Uterus (tissue), 4 donors: ENCODE results near the gene DDX31. TPM values are rescaled to one million over a fixed set of nuclear protein-coding genes. Genes with fewer than 3 reads are reported as not detected.

Experiments
- DNase-seq, 2 donors: peaks; one replicate each; pipeline ENCODE4 v3.0.0-alpha.2; 2019 to 2020
- H3K27ac ChIP-seq, 2 donors: fragments of 200-600 bp; sonication (generic); 1 replicate in 1 of 2; 2 replicates in 1 of 2; pipeline ENCODE4 v1.5.1; 2016 to 2018
- H3K27me3 ChIP-seq, 2 donors: fragments of 200-600 bp; sonication (generic); one replicate each; pipeline ENCODE4 v1.5.1; 2018 to 2019; ENCODE audit warnings: control low read depth in 1 of 2
- H3K36me3 ChIP-seq, 2 donors: fragments of 200-600 bp; sonication (generic); one replicate each; pipeline ENCODE4 v1.5.1; 2019; ENCODE audit warnings: control low read depth in 1 of 2
- H3K4me1 ChIP-seq, 2 donors: fragments of 200-600 bp; sonication (generic); one replicate each; pipeline ENCODE4 v1.5.1; 2018 to 2019; ENCODE audit warnings: control low read depth in 1 of 2
- H3K4me3 ChIP-seq, 2 donors: fragments of 200-600 bp; sonication (generic); 1 replicate in 1 of 2; 2 replicates in 1 of 2; pipeline ENCODE4 v1.5.1; 2018 to 2019; ENCODE audit warnings: mild to moderate bottlenecking in 1 of 2
- H3K9me3 ChIP-seq, 2 donors: fragments of 200-600 bp; sonication (generic); one replicate each; pipeline ENCODE4 v1.5.1; 2019; ENCODE audit warnings: control low read depth in 1 of 2
- CTCF ChIP-seq, 4 experiments: fragments of 200-600 bp in 2 of 4; fragments of 450-650 bp in 2 of 4; sonication (generic) in 2 of 4; IDR thresholded peaks; one replicate each; pipeline ENCODE4 v1.5.1; 2016 to 2019; ENCODE audit warnings: antibody characterized with exemption in 4 of 4, mild to moderate bottlenecking in 2 of 4, moderate library complexity in 1 of 4
- POLR2A ChIP-seq, 2 donors: fragments of 450-650 bp; IDR thresholded peaks; one replicate each; pipeline ENCODE4 v1.6.1; 2016; ENCODE audit warnings: antibody characterized with exemption in 2 of 2, mild to moderate bottlenecking in 1 of 2, moderate library complexity in 1 of 2
- intact Hi-C: fragments of 100-400 bp; cut with DNase I; formaldehyde crosslinking; loops from one replicate; pipeline ENCODE4 v1.15.1; 2023; ENCODE audit warnings: low total_unique reads
- total RNA-seq, 4 donors: library from RNA; depleted of rRNA in 3 of 4; stranded (reverse); fragments of >200 nt in 3 of 4; gene quantifications; one replicate each; pipeline versions ENCODE4 v1.1.0 to v1.2.4, GENCODE V29; 2014 to 2023
- donor health status: DM: yes; HTN: yes; CAD: no.

The DDX31 gene
- total RNA-seq, 4 donors from 2014 or later, result 5.9 to 17.7 (median 10.5) TPM

GRCh38 chr9:132551556-132551955, 118.2 kb downstream of the DDX31 start:
- TF ChIP-seq POLR2A (IDR thresholded peaks at IDR 0.05), result no peak
- TF ChIP-seq CTCF (IDR thresholded peaks at IDR 0.05), result no peak
- H3K27me3 ChIP-seq, result no peaks in the 10 kb centered on the region

GRCh38 chr9:132548751-132549640, 120.8 kb downstream of the DDX31 start:
- H3K27me3 ChIP-seq, result no peaks in the 10 kb centered on the region
- no peak for DNase-seq
- no peak overlapping the region for H3K27ac ChIP-seq
- intact Hi-C loops, result no loop called here
- TF ChIP-seq POLR2A (IDR thresholded peaks at IDR 0.05), result no peak
- H3K36me3 ChIP-seq, result no peaks in the 10 kb centered on the region
- H3K4me3 ChIP-seq, result no peak overlapping the region
- H3K9me3 ChIP-seq, result no peaks in the 10 kb centered on the region
- no peaks in the 10 kb centered on the region for H3K4me1 ChIP-seq

More at GRCh38 chr9:132551556-132551955, 118.2 kb downstream of the DDX31 start:
- no peaks in the 10 kb centered on the region for H3K4me1 ChIP-seq
- H3K9me3 ChIP-seq, result no peaks in the 10 kb centered on the region
- no peaks in the 10 kb centered on the region for H3K36me3 ChIP-seq
- no peak overlapping the region for H3K27ac ChIP-seq
- intact Hi-C loops, result no loop called here
- no peak for DNase-seq
- no peak overlapping the region for H3K4me3 ChIP-seq

GRCh38 chr9:132547976-132548730, 121.6 kb downstream of the DDX31 start:
- Histone ChIP-seq H3K4me3 (no peak overlapping the region), H3K36me3 (no peaks in the 10 kb centered on the region), H3K4me1 (no peaks in the 10 kb centered on the region), H3K27me3 (no peaks in the 10 kb centered on the region), H3K27ac (no peak overlapping the region), H3K9me3 (no peaks in the 10 kb centered on the region)
- no peak for DNase-seq
- TF ChIP-seq POLR2A (IDR thresholded peaks at IDR 0.05), result no peak
- TF ChIP-seq CTCF (IDR thresholded peaks at IDR 0.05), result no peak
- intact Hi-C loops, result no loop called here

- no peak overlapping the region for H3K4me3 ChIP-seq
- no peaks in the 10 kb centered on the region for H3K27me3 ChIP-seq
- H3K4me1 ChIP-seq, result no peaks in the 10 kb centered on the region
- H3K36me3 ChIP-seq, result no peaks in the 10 kb centered on the region
- intact Hi-C loops, result no loop called here
- no peak for TF ChIP-seq POLR2A (IDR thresholded peaks at IDR 0.05)
- TF ChIP-seq CTCF (IDR thresholded peaks at IDR 0.05), result no peak
- DNase-seq, result no peak
- H3K9me3 ChIP-seq, result no peaks in the 10 kb centered on the region
- H3K27ac ChIP-seq, result no peak overlapping the region
Observed at GRCh38 chr9:132547436-132547835, 122.3 kb downstream of the DDX31 start.

GRCh38 chr9:132547052-132547431, 122.7 kb downstream of the DDX31 start:
- Histone ChIP-seq H3K27ac (no peak overlapping the region), H3K9me3 (no peaks in the 10 kb centered on the region), H3K4me3 (no peak overlapping the region), H3K4me1 (no peaks in the 10 kb centered on the region), H3K27me3 (no peaks in the 10 kb centered on the region), H3K36me3 (no peaks in the 10 kb centered on the region)
- no peak for DNase-seq
- TF ChIP-seq POLR2A (IDR thresholded peaks at IDR 0.05) (no peak), CTCF (IDR thresholded peaks at IDR 0.05) (no peak)
- intact Hi-C loops, result no loop called here
